GM19467 (cell line): ENCODE measurements around the gene RNU2-63P.
A peak's percentile ranks its signal among the peaks of the same experiment; 100 is the strongest.
"Not testable (repeated sequence)": the region's sequence is repeated elsewhere in the genome, so short reads cannot be mapped to it uniquely, and the experiment has no call there.

Experiments
- ATAC-seq: cut with Tn5 transposase; IDR thresholded peaks from one replicate; pipeline ENCODE4 v1.9.1; 2021; ENCODE audit warnings: mild to moderate bottlenecking, moderate library complexity; ENCODE audit not compliant: unreplicated experiment

RNU2-63P gene

DNA sequence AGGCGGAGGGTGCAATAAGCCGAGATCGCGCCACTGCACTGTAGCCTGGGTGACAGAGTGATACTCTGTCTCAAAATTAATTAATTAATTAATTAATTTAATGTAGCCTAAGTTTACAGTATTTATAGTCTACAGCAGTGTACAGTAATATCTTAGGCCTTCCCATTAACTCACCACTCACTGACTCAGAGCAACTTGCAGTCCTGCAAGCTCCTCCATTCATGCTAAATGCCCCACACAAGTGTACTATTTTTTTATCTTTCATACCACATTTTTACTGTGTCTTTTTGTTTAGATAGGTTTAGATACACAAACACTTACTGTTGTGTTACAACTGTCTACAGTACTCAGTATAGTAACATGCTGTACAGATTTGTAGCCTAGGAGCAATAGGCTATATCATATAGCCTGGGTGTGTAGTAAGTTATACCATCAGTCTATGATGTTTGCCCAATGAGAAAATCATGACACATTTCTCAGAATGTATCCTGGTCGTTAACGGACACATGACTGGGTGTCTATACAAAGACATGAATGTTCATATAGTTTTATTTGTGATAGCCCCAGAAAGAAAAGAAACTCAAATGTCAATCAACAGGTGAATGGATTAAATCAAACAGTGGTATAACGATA, 15.8 kb upstream of the RNU2-63P start:
- ATAC-seq: no peak

DNA sequence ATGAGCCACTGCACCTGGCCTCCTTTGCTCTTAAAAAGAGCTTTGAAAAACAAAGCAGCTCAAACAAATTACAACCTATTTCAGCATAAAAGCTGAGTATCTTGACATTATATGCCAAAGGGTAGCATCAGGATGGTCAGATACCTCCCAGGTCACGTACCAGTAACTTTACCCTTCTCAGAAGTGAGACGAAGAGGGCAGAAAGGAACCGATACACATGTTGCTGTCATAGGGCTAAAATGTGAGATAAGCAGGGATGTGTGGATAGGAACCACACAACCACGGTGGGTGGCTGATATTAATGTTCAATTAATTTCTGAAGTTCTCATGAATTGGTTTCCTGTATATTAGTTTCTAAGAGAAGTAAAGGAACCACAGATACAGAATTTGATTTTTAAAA, 12.6 kb upstream of the RNU2-63P start:
- no peak for ATAC-seq

DNA sequence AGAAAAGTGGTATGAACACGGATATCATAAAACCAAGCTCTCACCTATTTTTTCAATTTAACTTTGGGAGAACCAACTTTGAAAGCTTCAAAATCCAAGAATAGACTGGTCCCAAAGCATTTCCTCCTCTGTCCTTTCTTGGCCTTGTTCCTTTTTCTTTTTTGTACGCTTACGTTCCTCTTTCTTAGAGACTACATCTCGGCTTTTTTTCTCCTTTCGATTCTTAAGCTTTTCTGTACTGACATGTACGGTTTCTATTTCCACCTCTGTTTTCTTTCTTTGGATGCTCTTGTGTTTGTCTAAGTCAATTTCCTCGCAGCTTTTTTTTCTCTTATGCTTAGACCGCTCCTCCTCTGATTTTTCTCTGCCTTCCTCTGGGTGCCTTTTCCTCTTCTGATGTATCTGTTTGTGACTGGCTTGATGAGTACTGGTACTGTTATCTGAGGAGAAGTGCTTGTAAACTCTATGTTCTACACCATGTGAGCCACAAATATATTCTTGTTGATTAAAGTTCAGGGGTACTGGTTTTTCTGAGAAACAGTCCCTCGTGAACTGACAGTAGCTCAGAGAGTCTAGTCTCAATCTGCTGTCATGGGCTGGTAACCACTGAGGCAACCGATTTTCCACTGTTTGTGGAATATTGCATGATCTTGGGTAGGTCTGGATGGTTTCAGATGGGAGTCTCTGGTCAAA, 11.5 kb upstream of the RNU2-63P start:
- no peak for ATAC-seq

DNA sequence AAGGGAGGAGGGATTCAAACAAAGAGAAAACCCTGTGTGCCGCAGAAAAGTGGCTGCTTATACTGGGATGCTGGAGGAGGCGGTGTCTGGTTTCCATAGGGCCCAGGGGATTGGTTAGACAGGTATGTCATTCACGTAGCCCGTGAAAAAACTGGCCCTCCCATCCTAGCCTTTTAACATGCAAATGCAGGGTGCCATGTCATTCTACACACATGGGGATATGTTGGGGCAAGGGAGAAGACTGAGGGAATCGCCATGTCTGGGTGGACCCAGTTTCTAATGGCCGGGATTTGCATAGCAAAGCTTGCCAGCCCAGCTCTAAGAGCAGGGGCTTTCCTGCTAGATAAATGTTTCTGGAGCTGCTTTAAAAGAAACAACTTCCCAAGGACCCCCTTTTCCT, 8.2 kb upstream of the RNU2-63P start:
- no peak for ATAC-seq

DNA sequence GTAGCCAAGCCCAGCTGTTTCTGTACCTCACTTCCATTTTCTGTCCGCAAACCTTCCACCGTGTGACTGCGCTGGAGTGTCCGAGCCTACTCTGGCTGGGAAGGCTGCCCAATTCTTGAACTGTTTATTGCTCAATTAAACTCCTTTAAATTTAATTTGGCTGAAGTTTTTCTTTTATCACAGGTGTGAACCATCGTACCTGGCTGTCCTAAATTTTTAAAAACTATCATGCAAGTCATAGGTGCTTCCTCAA, 6.2 kb upstream of the RNU2-63P start:
- no peak for ATAC-seq

DNA sequence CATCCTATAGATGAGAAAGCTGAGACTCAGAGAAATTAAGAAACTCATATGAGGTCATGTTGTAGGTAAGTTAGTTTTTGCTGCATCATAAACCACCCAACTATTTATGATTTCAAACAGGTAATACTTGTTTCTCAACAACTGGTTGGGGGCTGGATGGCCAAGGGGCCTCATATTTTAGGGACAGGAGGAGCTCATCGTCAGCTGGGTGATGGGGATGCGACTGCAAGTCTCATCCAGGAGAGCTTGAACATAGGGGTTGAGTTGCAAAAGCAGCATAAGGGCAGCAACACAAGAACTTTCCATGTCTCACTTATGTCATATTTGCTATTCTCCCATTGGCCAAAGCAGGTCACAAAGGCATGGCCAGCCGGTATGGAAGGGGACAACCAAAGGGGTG, 3.6 kb upstream of the RNU2-63P start:
- ATAC-seq: no peak

DNA sequence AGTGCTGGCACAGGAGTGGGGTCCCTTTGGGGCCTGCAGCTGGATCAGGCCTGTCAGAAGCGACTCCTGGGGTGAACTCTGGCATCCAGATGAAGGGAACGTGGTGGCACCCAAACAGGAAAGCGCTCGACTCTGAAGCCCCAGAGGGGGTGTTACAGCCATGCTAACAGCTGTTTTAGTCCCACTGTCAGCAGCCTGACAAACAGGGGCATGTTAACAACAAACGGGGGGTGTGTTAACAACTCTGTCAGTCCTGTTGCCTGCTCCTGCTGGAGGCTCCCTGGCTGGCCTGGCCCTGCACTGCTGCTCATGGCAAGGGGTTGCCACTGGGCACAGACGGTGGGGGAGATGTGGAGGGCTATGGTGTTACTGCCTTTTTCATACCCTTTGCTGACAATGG, 2.6 kb upstream of the RNU2-63P start:
- no peak for ATAC-seq

DNA sequence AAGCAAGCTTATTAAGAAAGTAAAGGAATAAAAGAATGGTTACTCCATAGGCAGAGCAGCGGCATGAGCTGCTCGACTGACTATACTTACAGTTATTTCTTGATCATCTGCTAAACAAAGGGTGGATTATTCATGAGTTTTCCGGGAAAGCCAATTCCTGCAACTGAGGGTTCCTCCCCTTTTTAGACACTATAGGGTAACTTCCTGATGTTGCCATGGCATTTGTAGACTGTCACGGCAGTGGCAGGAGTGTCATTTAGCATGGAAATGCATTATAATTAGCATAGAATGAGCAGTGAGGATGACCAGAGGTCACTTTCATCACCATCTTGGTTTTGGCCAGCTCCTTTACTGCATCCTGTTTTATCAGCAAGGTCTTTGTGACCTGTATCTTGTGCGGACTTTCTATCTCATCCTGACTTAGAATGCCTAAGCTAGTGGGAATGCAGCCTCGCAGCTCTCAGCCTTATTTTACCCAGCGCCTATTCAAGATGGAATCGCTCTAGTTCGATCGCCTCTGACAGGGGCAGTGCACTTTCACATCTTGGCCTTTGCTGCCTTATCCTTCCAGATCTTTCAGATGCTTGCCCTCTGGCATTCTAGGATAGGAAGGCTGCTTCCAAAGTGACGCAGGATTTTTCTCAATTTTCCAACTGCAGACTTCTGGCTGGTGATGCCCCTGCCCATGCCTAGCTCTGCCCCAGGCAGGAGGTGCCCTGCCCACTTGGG, 1.9 kb upstream of the RNU2-63P start:
- ATAC-seq: not testable (repeated sequence)

DNA sequence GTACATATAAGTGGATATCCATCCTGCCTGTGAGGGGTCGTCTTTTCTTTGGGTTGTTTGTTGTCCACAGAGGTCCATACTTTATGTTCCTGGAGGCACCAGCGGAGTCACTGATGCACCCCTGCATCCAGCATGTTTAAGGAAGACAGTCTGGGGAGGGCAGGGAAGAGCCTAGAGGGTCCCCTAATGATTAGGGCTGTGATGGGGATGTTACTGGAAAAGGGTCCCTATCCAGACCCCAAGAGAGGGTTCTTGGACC, 1.4 kb upstream of the RNU2-63P start:
- not testable (repeated sequence) for ATAC-seq

DNA sequence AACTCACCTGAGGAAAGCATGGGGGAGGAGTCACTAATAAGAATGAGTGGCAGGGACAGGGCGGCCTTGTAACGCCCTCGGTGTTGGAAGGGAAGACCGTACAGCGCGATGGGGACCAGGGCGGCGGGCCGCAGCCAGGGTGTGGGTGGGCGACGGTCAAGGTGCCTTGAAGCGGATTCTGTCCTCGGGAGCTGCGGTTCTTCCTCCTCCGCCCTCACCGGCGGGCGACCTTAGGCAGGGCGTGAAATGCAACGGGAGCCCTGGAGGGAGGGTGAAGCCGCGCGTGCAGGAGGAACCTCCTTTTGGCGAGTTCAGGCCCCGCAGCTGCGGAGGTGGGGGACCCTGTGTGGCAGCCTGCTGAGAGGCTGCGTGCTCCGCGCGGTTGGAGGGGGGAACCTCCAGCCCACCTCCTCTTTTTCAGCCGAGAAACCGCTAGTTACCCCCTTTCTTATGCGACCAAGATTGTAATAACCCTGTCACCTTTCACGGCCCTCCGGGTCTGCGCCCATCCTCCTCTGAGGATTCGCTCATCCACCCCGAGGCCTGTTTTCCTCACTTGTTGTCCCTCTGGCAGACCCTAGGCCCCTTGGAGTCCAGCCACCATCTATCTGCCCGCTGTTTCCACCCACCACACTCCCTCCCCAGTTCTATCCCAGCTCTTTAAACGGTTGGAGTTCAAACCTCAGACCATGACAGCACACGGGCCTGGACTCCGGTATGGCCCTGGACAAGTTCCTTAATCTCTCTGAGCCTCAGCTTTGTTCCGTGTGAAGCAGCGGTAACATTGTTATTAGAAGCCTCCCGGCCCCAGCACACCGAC, 823 bp upstream of the RNU2-63P start:
- ATAC-seq: peak; percentile 63

DNA sequence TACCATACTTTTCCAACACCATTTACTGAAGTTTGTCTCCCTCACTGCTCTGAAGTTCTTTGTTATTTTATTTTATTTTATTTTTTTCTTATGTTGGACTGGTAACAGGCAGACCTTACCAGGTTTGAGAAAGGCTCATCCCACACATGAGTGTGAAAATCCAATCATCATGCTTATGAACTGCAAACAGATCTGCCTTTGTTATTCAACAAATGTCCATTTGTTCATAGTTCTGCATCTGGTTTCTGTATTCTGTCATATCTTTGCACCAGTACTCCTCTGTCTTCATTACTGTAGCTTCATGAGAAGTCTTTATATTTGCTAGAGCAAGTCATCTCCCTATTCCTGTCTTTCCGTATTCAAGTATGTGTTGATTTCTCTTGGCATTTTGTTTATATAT, 5.3 kb downstream of the RNU2-63P start:
- ATAC-seq: no peak

DNA sequence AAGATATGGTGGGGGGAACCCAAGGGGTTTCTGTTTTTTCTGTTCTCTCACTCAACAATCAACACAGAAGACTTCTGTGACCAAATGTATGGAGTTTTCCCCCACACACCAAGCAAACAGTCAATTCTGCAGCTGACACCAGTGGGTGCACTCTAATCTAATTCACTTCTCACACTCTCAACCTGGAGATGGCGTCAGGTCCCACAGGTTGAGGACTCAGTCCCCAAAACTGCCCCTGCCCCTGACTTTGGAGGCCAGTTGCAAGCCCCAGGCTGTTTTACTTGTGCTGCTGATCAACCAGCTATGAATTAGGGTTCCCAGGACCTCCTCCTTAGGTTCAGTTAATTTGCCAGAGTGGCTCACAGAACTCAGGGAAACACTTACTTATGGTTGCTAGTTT, 6.2 kb downstream of the RNU2-63P start:
- ATAC-seq: no peak

DNA sequence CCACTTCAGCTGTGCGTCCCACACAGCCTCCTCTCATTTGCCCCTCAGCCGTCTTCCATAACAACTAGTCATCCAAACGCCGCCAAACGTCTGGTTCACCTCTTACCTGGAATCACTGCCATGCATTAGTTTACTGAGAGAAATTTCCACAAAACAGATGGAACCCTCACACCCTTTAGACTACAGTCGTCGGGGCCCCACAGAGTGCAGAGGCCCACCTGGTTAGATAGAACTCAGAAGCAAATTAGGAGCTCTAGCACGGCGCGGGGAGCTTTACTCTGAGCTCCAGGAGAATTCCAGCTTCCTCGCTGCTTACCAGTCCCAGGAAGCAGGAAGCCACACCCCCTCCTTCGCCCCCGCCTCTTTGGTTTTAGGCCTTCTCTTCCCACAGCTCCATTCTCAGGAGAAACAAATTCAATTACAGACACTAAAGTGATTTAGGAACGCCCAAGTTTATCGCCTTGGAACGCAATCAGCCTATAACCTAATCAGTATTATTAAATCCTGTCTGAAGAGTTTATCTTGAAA, 9.4 kb downstream of the RNU2-63P start:
- ATAC-seq: no peak

DNA sequence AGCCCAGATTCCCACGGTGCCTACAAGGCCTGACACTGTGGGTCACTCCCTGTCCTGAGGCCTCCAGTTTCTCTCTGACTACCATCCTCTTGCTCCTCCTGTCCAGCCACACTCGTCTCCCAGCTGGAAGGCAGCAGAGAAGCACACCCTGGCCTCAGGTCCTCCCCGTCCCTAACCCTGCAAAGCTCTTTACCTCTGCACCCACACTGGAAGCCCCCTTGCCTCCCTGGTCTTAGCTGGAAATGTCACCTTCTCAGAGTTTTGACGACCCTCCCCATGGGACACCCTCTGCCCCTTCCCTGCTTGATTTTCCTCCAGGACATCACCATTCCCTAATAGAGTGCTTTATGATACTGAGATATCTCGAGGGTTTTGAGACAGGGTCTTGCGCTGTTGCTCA, 10.6 kb downstream of the RNU2-63P start:
- no peak for ATAC-seq

DNA sequence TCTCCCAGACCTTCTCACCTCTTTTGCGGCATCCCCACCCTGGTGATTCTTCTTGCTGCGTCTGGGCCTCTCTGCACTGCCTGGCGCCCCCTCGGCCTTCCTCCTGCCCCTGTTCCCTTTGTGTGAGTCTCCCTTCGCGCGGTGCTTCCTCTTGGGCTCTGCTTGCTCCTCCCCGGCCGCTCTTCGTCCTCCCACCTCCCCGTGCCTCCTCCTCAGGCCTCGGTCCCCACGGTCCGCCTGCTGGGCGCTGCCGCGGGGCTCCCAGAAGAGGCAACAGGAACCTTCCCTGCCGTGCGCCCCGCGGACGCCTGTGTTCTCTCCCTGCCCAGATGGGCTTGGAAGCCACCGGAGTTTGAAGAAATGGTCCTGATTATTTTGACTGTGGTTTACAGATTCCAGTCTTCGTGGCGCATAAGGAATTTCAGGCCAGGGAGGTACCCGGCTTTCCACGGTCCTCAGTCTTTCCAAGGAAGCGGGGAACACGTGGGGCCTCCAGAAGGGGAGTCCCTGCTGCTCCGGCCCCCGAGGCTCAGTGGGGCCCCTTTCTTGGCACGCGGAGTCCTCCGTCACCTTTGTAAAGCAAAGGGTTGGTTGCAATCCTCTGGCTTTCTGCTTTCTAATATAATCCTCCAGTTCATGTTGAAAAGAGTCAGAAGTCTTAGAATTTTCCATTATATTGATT, 13.1 kb downstream of the RNU2-63P start:
- no peak for ATAC-seq

DNA sequence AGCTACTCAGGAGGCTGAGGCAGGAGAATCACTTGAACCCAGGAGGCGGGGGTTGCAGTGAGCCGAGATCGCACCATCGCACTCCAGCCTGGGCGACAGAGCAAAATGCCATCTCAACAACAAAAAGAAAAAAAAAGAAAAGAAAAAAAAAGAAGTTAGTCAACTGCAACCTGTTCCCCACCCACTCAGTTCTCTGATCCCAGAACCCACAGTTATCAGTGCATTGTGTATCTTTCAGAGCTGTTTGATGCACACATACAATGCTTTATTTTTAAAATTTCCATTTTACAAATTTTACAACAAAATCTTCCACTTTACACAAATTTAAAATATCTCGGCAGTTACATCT, 14.0 kb downstream of the RNU2-63P start:
- no peak for ATAC-seq

DNA sequence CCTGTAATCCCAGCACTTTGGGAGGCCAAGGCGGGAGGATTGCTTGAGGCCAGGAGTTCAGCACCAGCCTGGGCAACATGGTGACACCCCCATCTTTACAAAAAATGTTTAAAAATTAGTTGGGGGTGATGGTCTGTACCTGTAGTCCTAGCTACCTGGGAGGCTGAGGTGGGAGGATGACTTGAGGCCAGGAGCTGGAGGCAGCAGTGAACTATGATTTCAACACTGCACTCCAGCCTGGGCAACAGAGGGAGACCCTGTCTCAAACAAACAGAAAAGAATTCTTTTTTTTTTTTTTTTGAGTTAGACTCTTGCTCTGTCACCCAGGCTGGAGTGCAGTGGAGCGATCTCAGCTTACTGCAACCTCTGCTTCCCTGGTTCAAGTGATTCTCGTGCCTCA, 15.9 kb downstream of the RNU2-63P start:
- ATAC-seq: not testable (repeated sequence)

DNA sequence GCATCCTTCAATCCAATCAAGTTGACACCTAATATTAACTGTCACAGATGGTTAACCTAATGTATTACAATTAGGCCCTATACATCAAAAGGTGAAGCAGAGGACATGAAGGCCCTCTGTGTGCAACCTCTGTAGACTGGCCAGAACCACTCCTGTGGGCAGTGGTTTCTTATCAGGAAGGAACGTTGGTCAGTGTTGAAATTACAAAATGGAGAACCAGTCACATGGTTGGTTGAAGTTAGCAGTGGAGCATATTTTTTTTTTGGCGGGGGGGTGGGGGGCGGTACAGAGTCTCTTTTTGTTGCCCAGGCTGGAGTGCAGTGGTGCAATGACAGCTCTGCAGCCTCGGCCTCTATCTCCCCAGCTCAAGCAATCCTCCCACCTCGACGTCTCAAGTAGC, 19.8 kb downstream of the RNU2-63P start:
- ATAC-seq: no peak

DNA sequence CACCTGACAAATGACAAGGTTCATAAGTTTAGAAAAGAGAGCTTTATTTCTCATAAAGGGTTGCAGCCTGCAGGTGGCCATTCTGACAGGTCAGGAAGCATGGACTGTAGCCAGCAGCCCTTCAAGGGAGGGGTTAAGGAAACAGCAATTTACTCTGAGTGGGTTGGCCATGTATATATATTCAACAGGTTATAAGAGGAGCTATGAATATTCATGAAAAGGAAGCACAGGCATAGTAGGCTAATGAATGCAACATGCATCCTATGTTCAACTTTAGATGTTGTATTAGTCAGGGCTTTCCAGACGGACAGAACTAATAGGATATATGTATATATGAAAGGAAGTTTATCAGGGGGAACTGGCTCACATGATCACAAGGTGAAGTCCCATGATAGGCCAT, 20.6 kb downstream of the RNU2-63P start:
- ATAC-seq: no peak

DNA sequence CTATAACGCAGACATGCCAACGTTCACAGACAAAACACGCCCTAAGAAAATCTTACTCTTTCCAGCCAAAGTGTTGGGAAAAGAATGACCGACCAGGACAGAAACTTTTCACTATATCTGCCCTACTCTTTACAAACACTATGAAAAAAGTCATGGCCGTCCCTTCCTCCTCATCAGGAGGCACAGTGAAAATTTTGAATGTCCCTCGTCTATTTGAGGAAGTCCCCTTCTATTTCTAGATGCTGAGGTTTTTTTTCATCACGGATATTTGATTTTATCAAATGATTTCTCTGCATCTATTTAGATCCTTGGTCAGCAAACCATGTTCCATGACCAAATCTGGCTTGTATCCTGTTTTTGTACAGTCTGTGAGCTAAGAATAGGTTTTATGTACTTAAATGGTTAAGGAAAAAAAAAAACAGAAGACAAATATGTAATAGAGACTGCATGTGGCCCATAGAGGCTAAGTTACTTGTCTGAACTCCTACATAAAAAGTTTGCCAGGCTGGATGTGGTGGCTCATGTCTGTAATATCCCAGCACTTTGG, 22.0 kb downstream of the RNU2-63P start:
- not testable (repeated sequence) for ATAC-seq

DNA sequence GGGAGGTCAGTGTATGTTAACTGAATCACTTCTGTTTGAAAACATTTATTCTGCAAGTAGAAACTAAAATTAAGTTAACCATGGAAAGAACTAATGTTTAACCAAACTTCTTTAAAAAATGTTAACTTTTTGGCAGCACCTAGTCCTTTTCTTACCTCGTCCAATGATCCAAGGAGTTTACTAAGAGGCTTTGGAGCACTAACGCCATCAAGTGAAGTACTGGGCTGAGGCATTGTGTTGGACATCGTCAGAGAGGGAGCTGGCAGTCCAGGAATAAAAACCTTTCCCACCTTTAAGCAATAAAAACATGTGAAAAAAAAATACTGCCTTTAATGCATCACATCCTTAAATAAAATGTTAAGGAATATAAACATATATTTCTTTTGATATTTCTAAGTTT, 23.8 kb downstream of the RNU2-63P start:
- not testable (repeated sequence) for ATAC-seq
